Stimulated activated CD8-positive, alpha-beta memory T cell treated with anti-CD3 and anti-CD28 coated beads, Interleukin-15, amount 100 ng/mL, for 4 hours (primary cell): ENCODE data around the gene PIGQ.

Source experiments
- DNase-seq, 2 donors: peaks; one replicate each; pipeline ENCODE4 v3.0.0-alpha.2; 2020; ENCODE audit warnings: low read depth in 2 of 2

The PIGQ gene

DNA sequence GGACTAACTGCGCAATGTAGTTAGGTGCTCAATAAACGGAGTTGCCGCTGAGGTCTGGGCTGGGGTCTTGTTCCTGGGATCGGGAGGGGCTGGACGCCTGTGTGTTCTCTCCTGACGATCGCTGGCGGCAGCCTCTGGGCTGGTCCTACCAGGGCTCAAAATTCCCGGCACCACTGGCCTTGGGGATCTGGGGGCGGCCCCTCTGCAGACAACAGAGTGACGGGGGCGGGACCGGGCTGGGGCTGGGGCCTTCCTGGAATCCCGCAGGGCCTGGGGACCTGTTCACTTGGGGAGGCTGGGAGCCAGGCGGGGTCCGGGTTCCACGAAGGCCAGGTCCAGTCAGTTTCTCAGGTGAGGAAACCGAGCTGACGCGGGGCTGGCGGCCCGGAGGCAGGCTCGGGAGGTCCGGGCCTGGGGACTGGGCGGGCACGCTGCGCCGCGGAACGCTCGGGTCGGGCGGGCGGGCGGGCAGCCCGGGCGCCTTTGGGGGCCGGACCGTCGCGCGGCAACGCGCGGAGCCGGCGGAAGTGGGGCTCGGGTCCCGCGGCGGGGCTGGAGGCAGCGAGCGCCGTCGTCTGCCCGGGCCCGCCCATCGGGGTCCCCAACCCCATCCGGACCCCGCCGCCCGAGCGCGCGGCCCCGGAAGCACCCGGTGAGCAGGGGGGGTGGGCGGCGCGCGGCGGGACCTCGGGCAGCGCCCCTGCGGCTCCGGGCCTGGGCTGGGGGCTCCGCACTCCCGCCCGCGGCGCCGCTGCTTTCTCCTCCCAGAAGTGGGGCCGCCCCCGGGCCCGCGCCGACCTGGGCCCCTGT lies at the start of gene PIGQ:
Gene PIGQ, plus strand, starts transcription at position 524 of the 810 bp plus-strand sequence. CDS start 4,107 bp downstream, outside the sequence.
- DNase-seq = peak in 1 of 2 donors; percentile 50

DNA sequence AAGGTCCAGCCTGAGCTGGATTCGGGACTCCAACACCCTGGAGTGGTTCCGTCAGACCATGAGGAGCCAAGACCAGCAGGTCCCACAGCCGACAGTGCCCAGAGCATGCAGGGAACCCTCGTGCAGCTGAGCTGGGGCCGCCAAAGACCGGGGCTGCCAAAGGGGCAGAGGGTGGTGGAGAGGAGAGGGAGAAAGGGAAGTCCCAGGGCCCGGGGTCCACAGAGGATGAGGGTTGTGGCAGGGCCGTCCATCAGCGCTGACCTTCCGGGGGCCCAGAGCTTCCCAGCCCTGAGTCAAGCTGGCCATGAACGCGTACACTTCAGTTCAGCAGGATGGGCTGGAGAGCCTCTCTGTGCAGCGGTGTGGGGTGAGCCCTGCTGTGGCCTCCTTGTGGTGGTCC lies 48.9 kb upstream of the PIGQ start:
- DNase-seq = no peak

DNA sequence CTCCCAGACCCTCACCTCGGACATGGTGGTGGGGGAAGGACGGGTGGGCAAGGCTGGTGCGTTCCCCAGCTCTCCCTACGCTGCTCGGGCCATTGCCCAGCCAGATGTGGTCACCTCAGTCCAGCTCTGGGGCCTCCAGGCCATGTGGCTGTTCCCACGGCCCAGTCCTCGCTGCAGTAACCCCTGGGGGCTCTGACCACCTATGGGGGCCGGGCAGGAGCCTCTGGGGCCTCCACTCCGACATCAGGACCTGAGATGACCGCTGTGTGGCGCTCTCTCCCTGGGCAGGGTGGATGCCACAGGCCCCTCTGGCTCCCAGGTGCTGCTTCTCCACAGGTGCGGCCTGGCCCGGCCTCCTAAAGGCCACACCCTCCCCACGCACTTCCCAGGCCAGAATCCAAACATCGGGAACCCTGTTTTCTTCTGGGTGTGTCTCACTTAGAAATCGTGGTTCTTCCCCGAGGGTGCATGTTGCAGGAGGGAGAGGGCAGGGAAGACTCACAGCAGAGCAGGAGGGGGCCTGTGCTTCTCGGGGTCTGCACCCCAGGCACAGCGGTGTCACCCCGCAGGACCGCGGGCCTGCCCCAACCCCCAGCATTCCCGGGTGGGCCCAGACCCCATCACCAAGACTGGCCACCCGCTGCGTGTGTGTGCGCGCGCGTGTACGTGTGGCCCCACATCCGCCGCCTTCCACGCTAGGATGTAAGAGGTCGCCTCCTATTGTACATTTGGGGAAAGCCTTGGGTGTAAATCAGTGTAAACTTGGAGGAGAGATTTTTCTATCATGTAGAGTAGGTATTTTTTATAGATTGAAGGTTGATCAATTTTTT lies 48.2 kb upstream of the PIGQ start:
- no peak for DNase-seq

DNA sequence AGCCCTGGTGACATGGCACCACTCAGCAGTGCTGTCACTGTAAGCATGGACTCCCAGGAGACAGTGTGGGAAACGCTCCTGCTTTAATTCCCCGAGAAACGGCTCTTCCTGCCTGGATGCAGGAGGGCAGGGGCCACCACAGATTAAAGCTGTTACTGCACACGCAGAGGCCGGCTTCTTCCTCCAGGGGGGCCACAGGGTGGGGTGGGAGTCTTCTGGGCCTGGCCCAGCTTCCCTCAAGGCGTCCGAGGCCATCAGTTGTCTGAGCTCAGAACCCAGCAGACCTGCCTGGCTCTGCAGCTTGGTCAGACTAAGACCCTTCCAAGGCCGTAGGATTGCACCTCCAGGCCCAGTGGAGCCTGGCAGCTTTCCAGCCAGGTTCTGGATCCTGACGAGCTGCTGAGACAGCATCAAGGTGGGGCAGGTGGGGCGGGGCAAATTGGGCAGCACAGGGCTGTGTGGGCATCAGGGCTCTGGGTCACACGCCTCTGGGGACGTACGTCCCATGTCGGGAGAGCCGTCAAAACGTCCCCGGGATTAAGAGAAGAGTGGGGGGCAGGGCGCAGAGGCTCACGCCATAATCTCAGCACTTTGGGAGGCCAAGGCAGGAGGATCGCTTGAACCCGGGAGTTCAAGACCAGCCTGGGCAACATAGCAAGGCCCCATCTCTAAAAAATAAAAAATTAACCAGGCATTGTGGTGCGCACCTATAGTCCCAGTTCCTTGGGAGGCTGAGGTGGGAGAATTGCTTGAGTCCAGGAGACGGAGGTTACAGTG lies 47.3 kb upstream of the PIGQ start:
- DNase-seq = no peak

DNA sequence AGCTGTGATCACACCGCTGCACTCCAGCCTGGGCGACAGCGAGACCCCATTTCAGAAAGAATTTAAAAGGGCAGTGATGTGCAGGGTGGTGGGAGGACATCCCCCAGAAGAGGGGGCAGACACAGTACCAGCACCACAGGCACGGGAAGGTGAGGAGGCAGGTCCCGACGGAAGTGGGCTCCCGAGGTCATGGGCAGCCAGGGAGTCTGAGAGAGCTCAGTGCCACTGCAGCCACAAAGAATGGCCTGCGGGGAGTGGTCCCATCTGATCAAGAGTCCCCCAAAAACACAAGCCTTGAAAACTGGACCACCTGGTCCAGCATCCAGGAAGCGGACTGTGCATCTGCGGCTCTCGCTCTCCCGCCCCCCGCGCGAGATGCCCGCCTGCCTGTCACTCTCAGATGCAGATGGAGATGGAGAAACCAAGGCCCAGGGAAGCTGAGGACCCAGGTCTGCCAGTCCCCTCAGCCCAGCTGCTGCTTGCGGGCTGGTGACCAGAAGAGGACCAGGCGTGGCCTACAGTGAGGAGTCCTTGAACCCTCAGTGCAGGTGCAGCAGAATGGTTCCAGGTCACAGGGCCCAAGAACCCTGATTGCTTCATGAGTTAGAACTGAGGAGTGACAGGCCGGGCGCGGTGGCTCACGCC lies 46.5 kb upstream of the PIGQ start:
- no peak for DNase-seq

DNA sequence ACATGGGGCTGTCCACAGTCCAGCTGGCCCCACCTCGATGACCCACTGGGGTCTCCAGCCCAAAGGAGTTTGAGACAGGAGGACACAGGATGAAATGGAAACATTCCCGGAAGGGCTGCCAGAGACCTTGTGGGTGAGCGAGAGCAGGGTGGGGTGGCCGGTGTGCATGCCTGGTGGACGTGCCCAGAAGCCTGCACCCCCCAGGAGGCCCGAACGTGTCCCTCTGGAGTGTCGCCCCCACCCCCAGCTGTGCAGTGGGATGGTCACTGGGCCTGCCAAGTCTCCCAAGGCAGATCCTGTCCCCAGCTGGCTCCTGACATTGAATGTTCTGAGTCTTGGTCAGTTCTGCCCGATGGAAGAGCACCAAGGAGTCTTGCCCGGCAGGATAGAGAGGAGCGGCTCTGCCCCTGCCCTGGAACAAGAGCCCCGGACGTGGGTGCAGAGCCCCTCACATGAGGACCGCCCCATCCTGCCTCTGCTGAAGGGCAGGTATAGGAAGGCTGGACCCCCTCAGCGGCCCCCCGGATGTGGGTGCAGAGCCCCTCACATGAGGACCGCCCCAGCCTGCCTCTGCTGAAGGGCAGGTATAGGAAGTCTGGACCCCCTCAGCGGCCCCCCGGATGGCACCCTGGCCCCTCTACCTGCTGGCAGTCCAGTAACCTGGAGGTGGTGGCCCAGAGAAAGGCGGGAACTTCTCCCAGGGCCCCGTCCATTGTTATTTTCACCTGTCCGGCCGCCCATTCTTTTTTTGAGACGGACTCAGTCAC lies 45.3 kb upstream of the PIGQ start:
- DNase-seq = no peak

DNA sequence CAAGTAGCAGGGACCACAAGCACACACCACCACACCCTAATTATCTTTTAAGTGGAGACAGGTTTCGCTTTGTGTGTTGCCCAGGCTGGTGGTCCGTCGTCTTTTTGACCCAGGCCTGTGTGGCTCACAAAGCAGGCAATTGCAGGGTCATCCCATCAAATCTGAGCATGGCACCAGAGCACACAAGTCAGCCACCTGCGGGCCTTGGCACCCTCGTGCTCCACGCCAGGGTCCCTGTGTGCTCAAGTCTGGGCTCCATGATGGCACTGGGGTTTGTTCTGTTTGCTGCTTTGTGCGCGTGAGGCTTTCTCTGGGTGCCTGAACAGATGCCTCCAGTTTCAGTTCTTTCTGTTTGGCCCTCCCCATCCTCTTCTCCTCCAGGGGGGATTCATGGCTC lies 44.6 kb upstream of the PIGQ start:
- DNase-seq = no peak

DNA sequence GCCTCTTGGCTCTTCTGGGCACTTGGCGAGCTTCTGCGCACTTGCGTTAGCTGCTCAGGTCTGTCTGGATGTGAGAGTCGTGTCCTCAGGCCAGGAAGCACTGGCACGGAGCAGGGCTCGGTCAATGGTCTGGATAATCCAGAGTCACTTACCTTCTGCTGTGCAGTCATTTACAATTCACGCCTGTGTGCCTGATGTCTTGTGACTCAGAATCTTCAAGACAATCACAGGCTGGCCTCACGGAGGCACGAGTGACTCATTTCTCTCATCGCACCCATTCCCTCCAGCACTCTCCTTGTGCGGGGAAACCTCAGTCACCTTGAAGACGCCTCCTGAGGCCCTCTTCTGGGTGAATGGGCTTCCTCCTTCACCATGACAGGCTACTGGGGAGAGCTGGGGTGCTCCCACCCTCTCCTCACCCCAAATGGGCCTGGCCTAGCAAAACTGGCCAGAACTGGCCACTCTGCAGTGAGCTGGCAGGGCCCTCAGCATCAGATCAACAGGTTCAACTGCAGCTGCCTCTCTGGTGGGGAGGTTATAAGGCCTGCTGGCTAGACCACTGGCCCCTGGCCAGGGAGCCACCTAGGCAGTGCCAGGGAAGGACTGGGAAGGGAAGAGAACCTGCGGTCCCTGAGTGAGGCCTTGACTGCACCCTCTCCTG lies 44.1 kb upstream of the PIGQ start:
- DNase-seq = peak; percentile 47 to 64

DNA sequence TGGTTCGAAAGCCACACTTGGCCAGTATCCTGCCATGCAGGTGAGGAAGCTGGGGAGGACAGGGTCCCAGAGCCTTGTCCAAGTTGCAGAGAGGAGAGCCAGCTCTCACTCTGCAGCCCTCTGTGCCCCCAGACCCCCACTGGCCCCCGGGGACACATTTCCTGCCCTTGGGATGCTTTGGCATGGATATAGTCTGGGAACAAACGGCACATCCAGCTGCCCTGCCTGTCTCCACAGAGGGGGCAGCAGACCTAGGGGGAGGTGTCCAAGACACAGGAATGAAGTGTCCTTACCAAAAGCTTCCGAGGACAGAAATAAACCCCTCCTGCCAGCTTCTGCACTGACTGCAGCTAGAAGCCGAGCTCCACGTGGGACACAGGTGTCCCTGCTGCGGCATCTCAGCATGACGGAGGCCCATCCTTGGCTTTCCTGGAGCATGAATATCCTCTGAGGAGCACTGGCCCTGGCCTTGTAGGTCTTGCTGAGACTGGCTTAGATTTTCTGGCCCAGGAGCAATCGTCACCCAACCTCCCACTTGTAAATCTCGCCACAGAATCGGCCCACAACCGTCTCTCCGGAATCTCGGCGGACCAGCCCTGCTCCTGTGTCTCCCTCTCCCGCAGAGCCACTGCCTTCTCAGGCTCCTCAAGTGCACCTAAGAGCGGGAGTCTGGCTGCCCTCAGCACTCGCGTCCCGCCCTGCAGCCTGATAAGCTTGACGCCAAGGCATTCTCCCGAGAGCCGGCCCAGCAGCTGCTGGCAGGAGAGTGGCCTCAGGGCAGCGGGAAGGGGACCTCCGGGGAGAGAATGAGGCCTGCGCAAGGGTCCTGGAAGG lies 43.4 kb upstream of the PIGQ start:
- DNase-seq = no peak

DNA sequence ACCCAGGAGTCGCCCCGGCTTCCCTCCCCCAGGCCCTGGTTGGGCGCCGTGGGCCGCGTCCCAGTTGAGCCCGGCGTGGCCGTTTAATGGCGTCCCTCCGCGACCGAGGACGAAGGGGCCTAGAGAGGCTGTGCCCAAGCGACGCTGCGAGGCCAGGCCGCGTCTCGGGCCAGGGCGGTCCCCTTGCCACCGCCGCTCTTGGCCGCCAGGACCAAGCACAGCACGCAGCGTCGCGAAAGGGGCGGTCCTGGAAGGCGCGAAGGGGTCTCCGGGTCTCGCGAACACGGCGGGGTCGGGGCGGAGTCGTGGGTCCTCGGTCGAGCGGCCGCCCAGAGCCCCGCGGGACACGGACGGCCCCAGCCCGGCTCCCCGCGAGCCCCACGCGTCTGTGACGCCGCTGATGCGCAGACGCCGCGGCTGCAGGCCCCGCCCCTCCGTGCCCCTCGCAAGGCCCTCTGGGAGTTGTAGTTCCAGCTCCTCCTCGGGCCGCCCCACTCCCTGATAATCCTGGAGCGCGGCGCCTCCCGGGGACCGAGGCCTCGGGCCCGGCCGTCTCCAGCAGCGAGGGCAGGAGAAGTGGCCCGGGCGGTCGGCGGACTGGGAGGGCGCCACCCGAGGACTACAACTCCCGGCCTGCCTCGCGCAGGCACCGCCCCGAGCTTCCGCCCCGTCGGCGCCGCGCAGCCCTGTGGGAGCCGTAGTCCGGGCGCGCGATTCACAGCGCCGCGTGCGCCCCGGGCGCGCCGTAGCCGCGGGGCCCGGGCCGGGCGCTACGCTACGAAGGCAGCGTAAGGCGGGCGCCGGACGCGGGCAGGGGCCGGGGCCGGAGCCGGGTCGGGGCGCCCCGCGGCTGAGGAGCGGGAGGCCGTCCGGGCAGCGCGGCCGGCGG lies 42.5 kb upstream of the PIGQ start, which contains the start of gene CAPN15:
Gene CAPN15, plus strand, starts transcription at position 698 of the 889 bp plus-strand sequence. CDS start 19,127 bp downstream, outside the sequence.
- DNase-seq = peak; percentile 73 to 79

DNA sequence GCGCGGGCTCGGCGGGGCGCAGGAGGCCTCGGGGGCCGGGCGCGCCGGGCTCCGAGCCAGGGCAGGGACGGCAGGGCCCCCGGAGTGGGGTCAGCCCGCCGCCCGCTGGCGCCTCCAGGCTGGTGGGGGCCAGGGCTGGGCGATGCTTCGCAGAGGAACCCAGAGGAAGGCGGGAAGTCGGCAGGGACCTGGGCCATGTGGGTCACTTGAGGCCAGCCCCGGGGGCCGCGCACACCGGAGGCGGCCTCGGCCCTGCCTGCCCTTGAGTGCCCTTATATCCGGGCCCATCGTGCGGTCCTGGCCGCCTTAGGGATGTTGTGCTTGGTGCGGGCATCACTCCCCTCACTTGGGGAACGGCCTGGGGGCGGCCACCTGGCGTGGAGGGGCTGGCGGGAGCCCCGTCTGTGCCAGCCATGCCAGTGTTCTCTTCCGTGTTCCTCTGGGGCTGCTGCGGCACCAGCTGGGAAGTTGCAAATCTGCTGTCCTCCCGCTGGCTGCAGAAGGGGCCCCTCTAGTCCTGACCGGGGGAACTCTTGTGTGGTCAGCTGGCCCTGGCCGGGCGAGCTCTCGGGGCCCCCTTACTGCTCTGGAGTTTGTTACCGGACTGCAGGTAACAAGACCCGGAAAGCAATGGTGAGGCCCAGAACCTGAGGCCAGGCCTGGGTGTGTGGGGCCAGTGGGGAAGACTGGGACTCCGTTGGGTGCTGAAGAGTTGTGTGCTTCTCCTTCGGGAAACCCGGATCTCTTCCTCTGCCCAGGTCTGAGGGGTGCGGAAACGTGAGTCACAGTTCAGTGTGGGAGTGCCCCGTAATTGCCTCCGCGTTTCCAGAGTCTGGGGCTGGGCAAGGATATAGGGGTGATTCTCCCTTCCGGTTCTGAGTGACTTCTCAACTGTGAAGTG lies 41.4 kb upstream of the PIGQ start:
- DNase-seq = no peak

DNA sequence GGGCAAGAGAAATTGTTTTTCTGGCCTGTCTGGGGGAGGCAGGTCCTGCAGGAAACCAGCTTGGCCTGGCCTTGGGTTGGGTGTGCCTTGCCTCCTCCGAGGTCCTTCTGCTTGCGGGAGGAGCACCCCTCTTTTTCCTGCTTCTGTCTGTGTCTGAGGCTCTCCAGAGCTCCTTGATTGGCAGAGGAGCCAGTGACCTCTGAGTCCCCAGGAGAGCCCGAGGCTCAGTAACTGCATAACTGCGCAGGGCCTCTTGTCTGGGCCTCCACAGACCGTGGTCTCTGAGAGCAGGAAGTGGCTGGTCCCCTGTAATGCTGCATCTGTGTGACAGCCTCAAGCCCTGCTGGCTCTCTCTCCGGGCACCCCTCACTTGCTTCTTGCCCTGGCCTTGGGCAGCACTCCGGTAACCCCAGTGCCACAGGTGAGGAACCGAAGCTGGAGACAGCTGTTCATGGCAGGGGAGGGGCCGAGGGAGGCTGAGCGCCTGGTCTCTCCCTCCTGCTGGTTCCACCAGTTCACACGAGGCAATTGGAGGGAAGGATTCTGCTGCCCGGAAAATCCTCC lies 40.7 kb upstream of the PIGQ start:
- no peak for DNase-seq

DNA sequence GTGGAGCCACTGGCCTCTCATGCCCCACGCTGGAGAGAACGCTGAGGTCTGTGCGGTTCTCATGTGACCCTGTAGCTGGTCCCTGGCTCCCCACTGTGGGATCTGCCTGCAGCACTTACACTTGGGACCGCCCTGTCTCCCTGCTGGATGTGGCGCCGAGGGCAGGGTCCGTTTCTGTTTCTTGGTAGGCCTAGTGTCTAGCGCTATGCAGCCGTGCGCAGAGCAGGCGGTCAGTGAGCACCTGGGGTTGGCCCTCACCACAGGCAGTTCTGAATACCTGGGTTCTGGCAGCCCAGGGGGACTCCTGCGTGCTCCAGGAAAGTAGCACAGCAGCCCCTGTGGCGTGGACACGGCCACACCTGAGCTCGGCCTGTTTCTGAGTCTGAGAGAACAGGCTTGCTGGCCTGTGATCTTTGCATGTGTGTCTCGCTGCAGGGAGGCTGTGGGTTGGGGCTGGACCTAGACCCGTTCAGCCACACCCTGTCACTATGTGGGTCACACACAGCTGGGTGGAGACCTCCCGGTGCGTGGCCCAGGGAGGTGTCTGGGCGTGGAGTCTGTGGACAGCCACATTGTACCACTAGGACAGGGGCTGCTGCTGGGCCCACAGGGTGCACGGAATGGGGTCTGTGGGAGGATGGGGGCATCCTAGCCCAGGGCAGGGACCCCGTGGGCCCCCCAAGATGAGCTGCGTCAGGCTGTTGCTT lies 39.5 kb upstream of the PIGQ start:
- no peak for DNase-seq

DNA sequence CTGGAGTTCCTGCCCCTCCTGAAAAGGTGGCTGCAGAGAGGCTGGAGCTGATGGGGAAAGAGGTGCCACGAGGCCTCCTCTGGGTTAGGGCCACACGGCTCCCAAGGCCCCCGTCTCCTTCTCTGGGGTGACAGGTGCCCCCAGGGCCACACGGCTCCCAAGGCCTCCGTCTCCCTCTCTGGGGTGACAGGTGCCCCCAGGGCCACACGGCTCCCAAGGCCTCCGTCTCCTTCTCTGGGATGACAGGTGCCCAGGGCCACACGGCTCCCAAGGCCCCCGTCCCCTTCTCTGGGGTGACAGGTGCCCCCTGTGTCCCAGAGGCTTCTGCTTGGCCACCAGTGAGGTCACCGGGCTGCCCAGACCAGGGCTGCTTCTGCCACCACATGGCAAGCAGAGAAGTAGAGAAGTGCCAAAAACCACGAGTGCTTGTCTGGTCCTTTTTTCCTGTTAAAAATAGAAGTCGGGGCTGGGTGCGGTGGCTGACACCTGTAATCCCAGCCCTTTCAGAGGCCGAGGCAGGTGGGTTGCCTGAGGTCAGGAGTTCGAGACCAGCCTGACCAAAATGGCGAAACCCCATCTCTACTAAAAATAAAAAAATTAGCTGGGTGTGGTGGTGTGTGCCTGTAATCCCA lies 38.2 kb upstream of the PIGQ start:
- no peak for DNase-seq

DNA sequence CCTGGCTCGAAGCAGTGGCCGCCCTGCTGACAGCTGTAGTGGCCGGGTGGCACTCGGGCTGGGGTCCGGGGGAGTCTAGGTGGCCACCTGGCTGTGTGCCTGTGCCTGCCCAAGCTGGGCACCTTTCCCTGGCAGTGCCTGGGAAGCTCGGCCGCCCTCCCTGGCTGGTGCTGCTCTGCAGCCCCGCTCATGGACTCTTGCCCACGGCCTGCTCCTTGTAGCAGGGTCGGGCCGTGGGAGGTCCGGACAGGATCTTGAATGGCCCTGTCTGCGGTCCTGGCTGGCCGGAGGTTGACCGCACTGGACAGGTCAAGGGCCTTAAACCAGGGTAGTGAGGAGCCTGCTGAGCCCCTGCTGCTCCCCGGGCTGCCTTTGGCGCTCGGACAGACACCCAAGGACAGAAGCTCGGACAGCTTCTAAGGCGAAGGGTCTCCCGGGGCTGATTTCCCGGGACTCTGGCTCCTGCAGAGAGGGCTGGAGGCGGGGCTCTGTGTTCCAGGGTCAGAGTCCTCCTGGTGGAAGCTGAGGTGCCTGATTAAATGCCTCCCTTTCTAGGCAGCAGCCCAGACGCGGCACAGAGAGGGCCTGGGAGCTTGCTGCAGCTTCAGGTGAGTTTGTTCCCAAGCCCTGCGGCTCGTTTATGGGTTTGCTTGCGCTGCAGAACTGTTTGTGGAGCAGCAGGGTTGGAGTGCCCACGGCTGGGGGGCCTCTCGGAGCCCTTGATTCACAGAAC lies 36.2 kb upstream of the PIGQ start:
- DNase-seq = no peak
